ENCODE measurements around the gene EIF4A3.

DNA sequence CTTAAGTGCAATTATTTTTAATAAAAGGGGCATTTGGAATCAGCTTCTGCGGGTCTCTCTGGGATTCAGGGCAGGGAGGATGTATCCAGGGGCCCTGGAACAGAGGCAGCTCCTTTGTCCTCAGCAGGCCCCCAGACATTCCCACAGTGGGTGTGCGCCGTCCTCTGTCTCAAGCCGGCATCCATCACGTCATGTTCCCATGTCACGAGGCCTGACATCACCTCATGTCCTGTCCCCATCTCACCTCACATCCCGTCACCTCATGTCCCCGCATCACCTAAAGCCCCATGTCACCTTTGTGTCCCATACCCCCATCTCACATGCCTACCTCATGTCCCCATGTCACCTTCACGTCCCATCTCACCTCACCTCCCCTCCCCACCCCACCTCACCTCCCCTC lies 27.1 kb downstream of the EIF4A3 start:
- no peak for TF ChIP-seq CTCF (IDR thresholded peaks at IDR 0.05)
- TF ChIP-seq POLR2A (IDR thresholded peaks at IDR 0.05), result no peak
- TF ChIP-seq POLR2AphosphoS5 (IDR thresholded peaks at IDR 0.05), result no peak
